ENCODE measurements around the gene SLTM.

DNA sequence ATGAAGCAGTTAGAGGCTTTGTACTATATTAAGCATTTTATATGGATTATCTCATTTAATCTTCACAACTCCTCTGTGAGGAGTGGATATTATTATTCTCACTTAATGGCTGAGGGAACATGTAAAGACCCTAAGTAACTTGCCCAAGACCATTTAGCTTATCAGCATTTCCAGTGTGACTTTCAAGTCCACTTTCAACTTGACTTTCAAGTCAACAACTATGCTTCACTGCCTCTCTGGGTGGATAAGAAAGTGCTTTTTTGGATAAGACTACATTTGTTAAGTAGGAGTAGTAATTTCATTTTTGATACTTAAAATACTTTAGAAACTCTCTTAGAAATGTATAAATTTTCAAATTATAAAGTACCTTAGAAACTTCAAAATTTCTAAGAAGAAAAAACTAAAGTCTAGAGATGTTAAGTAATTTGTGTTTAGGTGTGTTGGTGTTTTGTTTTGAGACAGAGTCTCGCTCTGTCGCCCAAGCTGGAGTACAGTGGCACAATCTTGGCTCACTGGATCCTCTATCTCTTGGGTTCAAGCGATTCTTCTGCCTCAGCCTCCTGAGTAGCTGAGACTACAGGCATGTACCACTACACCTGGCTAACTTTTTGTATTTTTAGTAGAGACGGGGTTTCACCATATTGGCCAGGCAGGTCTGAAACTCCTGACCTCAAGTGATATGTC lies 90.6 kb downstream of the SLTM start:
- no peak for TF ChIP-seq SPI1 (IDR thresholded peaks at IDR 0.05; ENCODE audit: low read depth, low read length)
- TF ChIP-seq POLR2AphosphoS5 (IDR thresholded peaks at IDR 0.05; ENCODE audit: low read depth, low read length), result no peak
- no peak for TF ChIP-seq POLR2A (IDR thresholded peaks at IDR 0.05; ENCODE audit: low read depth, low read length)

All from GM12891 (cell line).